ENCODE results near the gene E2F8.

E2F8 gene

DNA sequence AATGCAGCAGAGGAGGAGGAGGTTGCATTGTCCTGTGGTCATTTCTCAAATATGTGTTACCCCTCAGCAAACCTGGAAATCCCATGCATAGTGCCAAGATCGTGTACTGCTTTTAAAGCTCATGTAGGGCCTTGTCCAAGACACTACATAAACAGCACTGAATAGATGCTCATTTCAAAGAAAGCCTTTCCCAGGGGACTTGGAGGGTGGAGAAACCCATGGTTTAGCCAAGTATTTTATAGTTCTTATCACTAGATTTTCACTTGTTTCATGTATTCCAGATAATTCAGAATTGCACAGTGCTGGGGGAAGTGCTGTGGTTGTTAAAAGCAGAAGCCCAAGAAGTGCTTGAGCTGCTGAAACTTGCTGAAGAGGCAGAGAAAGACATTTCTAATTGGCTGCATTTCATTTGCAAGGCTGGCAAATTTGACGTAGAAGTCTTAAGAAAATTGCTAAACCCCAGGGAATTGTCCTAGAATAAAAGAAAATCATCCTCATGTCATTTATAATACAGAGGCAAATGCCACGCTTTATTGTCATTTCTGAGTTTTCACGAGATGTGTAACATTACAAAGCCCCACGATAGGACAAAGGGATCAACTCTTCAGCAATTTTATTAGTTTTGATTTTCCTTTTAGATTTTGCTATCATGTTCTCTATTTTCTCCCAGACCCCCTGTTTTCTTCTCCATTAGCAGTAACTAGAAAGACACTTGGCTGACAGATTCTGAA, 59.0 kb downstream of the E2F8 start:
- DNase-seq, result no peak

DNA sequence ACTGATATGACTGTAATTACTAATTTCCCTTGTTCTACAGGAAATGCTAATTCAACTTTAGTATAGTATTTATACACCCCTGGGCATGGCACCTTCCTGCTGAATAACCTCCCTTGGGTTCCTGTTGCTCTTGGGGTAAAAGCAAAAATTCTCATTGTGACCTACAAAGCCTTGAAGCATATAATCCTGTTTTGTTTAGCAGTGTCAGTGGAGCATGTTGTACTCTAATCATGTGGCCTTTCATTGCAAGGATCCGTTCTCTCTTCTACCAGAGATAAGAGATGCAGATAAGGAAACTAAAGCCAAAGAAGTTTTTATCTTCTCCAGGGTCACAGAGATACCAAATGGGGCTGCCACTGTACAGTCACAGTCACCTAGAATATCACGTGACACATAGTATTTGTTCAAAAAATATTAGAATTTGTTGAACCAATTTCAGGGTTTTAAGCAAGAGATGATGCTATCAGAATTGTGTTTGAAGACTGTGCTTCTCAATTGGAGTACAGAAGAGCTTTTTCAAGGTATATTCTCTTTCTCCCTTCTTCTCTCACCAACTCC, 64.0 kb downstream of the E2F8 start:
- DNase-seq, result no peak
